Measurements from ENCODE around the gene KIF19. TPM values are rescaled to one million over a fixed set of nuclear protein-coding genes. Genes with fewer than 3 reads are reported as not detected.
"Not testable (repeated sequence)": the region's sequence is repeated elsewhere in the genome, so short reads cannot be mapped to it uniquely, and the experiment has no call there.

The KIF19 gene
- total and polyA plus RNA-seq, 10 of the 15 experiments (the other 5 are each of a cell fraction or from before 2014, with no cell fraction given) = 0.06 to 0.07 TPM; not detected in 8

GRCh38 chr17:74281799-74282198, 44.2 kb upstream of the KIF19 start (continued):
- TF ChIP-seq ZBTB33 (IDR thresholded peaks at IDR 0.05) (no peak), CHD4 (IDR thresholded peaks at IDR 0.05) (no peak)

GRCh38 chr17:74282274-74282586, 43.8 kb upstream of the KIF19 start:
- in situ Hi-C loops (cut with MboI) (loop anchor here (25.0 kb wide), 1 partner anchor 1870 kb away; no protein-coding TSS in a partner anchor), intact Hi-C loops (cut with micrococcal nuclease; ENCODE audit: unreplicated experiment) (loop anchor here (5.0 kb wide), 1 partner anchor 70 kb away; the partner anchor contains the start of gene TTYH2)
- Histone ChIP-seq H3K4me1 (ENCODE audit: control insufficient read depth, insufficient read depth, low read length) (peaks cover 21% of the 10 kb centered on the region), H3K27ac (ENCODE audit: control insufficient read depth, insufficient read depth) (peak overlapping the region; percentile 68)
- not testable (repeated sequence) for H3K4me3 ChIP-seq; H3K9ac ChIP-seq (ENCODE audit: control insufficient read depth, insufficient read depth, low read length); H3K9me3 ChIP-seq (replicated peaks; ENCODE audit: control insufficient read depth, insufficient read depth, low read length); H3K36me3 ChIP-seq (ENCODE audit: control insufficient read depth in 2 of 2, insufficient read depth in 2 of 2, low read length in 1 of 2); H3K27me3 ChIP-seq (replicated peaks in 1 of 2; ENCODE audit: control insufficient read depth in 2 of 2, insufficient read depth in 2 of 2, low read length in 1 of 2); FAIRE-seq; H2AFZ ChIP-seq (ENCODE audit: control insufficient read depth, low read depth, low read length); DNase-seq (ENCODE audit: low read depth, low spot score); ATAC-seq; H3K4me2 ChIP-seq (ENCODE audit: control insufficient read depth, insufficient read depth); H3K79me2 ChIP-seq (ENCODE audit: control insufficient read depth, insufficient read depth, low read length); H4K20me1 ChIP-seq (ENCODE audit: control insufficient read depth, insufficient read depth)
- WGBS (ENCODE audit: insufficient coverage, insufficient replicate concordance, low lambda C conversion rate, missing lambda C conversion rate) = 53% methylated on average over 4 of the region's 4 CpGs
- ChIA-PET SMC1A (ENCODE audit: uncharacterized antibody, unreplicated experiment) (interaction anchor here (0.7 to 10.6 kb wide), 3 partner anchors 14 to 76 kb away, joined by 3 to 101 read pairs (median 4); no protein-coding TSS in a partner anchor), RAD21 (ENCODE audit: unreplicated experiment) (interaction anchor here (0.8 to 8.8 kb wide), 4 partner anchors 9 to 71 kb away, joined by 3 to 102 read pairs (median 8); partner anchors contain the start of gene TTYH2), CTCF (interaction anchor here (0.8 to 3.5 kb wide), 7 partner anchors 12 to 181 kb away, joined by 3 to 18 read pairs (median 4); no protein-coding TSS in a partner anchor), POLR2A (interaction anchor here (1.2 to 2.0 kb wide), 2 partner anchors 8 to 14 kb away, joined by 5 read pairs; no protein-coding TSS in a partner anchor)
- BruUV-seq (replicated peaks) = TSS peak; percentile 74
- peak; percentile 79; the same call in 1 of the 2 replicates for TF ChIP-seq ZNF592 (IDR thresholded peaks at IDR 0.05)
- peak; percentile 64; the same call in 1 of the 2 replicates for TF ChIP-seq ZNF687 (IDR thresholded peaks at IDR 0.05)
- TF ChIP-seq ZBTB4 (CRISPR knock-in tag; IDR thresholded peaks at IDR 0.05) = 0 out of 2 replicates have a peak, but pooled peaks have one; percentile 64
- peak; percentile 94 for TF ChIP-seq SMARCA5 (IDR thresholded peaks at IDR 0.05)
